ENCODE measurements around the gene SLC3A2.
"Not testable (repeated sequence)": the region's sequence is repeated elsewhere in the genome, so short reads cannot be mapped to it uniquely, and the experiment has no call there.

SLC3A2 gene

DNA sequence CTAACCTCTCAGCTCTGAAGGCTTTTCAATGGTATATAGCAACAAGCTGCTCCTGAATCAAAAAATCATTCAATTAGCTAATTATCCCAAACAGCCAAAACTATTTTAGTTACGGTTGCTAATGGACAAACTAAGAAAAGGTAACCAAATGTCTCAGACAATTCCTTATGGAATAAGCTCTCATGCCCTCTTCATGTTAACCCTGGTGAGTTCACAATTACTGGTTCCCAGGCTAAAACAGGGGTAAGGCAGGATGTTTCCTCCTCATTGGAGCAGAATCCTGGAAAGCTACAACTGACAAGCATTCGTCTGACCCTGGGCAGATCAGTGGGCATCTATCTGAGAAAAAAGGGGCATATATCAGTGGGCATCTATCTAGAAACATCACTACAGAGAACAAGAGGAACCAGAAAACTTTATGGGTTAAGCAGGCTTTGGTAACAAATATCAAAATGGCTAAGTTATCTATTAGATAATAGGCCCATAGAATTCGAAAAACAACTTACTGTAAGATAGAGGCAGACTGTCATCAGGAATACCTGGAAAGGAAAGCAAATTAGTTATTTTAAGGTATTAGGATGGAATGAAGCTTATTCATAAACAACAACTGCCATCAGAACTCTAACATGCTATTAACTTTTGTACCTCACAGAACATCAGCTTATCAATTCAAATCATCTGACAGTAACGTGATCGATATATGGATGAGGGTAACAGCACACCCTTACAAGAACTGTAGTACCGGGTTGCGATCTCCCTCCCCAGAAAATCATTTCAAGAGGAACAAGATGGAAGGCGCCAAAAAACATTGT, 26.5 kb upstream of the SLC3A2 start:
- no peak for DNase-seq (ENCODE audit: low read depth)
- H3K4me3 ChIP-seq (ENCODE audit: low read depth, low read length), result peak overlapping the region; percentile 91
- TF ChIP-seq CTCF (IDR thresholded peaks at IDR 0.05; ENCODE audit: control insufficient read depth, extremely low read depth, insufficient read depth), result no peak

GRCh38 chr11:62854825-62855570, 25.7 kb upstream of the SLC3A2 start:
- no peak for TF ChIP-seq CTCF (IDR thresholded peaks at IDR 0.05; ENCODE audit: control insufficient read depth, extremely low read depth, insufficient read depth)
- peak overlapping the region; percentile 91 for H3K4me3 ChIP-seq (ENCODE audit: low read depth, low read length)
- DNase-seq (ENCODE audit: low read depth), result no peak

- no peak for TF ChIP-seq CTCF (IDR thresholded peaks at IDR 0.05; ENCODE audit: control insufficient read depth, extremely low read depth, insufficient read depth)
- peak overlapping the region; percentile 91 for H3K4me3 ChIP-seq (ENCODE audit: low read depth, low read length)
- DNase-seq (ENCODE audit: low read depth), result peak; percentile 95
Observed at GRCh38 chr11:62855571-62856332, 24.9 kb upstream of the SLC3A2 start.

- no peak for DNase-seq (ENCODE audit: low read depth)
- H3K4me3 ChIP-seq (ENCODE audit: low read depth, low read length), result peak overlapping the region; percentile 91
Observed at GRCh38 chr11:62856333-62856895, 24.3 kb upstream of the SLC3A2 start.

DNA sequence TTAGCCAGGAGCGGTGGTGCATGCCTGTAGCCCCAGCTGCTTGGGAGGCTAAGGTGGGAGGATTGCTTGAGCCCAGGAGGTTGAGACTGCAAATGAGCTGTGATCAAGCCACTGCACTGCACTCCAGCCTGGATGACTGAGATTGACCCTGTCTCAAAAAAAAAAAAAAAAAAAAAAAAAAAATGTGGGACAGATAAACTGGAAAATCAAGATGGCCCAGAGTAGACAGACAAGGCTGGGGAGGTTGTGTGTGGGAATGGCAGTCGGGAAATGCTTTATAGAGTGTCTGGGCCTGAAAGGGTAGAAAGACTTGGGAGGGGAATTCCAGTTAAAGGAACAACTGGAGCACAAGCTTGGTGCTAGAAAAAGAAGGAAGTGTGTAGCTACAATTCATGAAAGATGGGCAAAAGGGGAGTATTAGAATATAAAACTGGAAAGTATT, 23.1 kb upstream of the SLC3A2 start:
- TF ChIP-seq CTCF (IDR thresholded peaks at IDR 0.05; ENCODE audit: control insufficient read depth, extremely low read depth, insufficient read depth), result no peak
- H3K4me3 ChIP-seq (ENCODE audit: low read depth, low read length), result peak overlapping the region; percentile 91
- no peak for DNase-seq (ENCODE audit: low read depth)

More at GRCh38 chr11:62856333-62856895, 24.3 kb upstream of the SLC3A2 start:
- TF ChIP-seq CTCF (IDR thresholded peaks at IDR 0.05; ENCODE audit: control insufficient read depth, extremely low read depth, insufficient read depth), result no peak

DNA sequence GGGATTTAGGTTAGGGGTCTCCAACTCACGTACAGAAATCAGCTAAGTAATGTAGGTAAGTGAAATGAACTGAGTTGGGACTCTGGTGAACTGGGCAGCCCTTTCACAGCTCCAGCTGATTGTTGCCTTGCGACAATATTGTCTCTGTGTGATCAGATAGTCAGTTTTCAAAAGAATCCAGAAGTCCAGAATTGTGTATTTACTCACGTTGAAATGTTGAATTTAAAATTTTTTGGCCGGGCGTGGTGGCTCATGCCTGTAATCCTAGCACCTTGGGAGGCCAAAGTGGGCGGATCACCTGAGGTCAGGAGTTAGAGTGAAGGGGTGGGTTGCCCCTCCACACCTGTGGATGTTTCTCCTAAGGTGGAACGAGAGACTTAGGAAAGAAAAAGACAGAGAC, 22.5 kb upstream of the SLC3A2 start:
- TF ChIP-seq CTCF (IDR thresholded peaks at IDR 0.05; ENCODE audit: control insufficient read depth, extremely low read depth, insufficient read depth), result no peak
- H3K4me3 ChIP-seq (ENCODE audit: low read depth, low read length), result peak overlapping the region; percentile 91
- no peak for DNase-seq (ENCODE audit: low read depth)

DNA sequence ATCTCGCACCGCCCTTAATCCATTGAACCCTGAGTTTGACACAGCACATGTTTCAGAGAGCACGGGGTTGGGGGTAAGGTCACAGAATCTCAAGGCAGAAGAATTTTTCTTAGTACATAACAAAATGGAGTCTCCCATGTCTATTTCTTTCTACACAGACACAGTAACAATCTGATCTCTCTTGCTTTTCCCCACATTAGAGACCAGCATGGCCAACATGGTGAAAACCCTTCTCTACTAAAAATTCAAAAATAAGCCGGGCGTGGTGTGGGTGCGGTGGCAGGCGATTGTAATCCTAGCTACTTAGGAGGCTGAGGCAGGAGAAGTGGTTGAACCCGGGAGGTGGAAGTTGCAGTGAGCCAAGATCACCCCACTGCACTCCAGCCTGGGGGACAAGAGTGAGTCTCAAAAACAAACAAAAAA, 21.4 kb upstream of the SLC3A2 start:
- not testable (repeated sequence) for DNase-seq (ENCODE audit: low read depth)
- H3K4me3 ChIP-seq (ENCODE audit: low read depth, low read length), result peak overlapping the region; percentile 23

Data from LNCaP clone FGC (cell line).